ENCODE data around the gene TCF3.
"Not testable (repeated sequence)": the region's sequence is repeated elsewhere in the genome, so short reads cannot be mapped to it uniquely, and the experiment has no call there.

TCF3 gene

GRCh38 chr19:1652471-1653299 is at the start of gene TCF3:
TSS of gene TCF3 (minus strand) at chr19:1652615. CDS start at chr19:1650248, 2,367 bp downstream.
- DNase-seq (ENCODE audit: low read depth) = peak; percentile 96

- no peak for DNase-seq (ENCODE audit: low read depth)
These were observed 48.6 kb upstream of the TCF3 start for GRCh38 chr19:1700733-1701663.

- no peak for DNase-seq (ENCODE audit: low read depth)
These were observed 47.8 kb upstream of the TCF3 start for GRCh38 chr19:1699998-1700732.

GRCh38 chr19:1699386-1699785 is 47.0 kb upstream of the TCF3 start:
- no peak for DNase-seq (ENCODE audit: low read depth)

GRCh38 chr19:1698636-1699035 is 46.2 kb upstream of the TCF3 start:
- DNase-seq (ENCODE audit: low read depth) = no peak

GRCh38 chr19:1695481-1695880 is 43.1 kb upstream of the TCF3 start:
- DNase-seq (ENCODE audit: low read depth) = not testable (repeated sequence)

GRCh38 chr19:1691589-1692290 is 39.3 kb upstream of the TCF3 start:
- DNase-seq (ENCODE audit: low read depth) = no peak

GRCh38 chr19:1690699-1691307 is 38.4 kb upstream of the TCF3 start:
- no peak for DNase-seq (ENCODE audit: low read depth)

GRCh38 chr19:1685785-1686184 is 33.4 kb upstream of the TCF3 start:
- not testable (repeated sequence) for DNase-seq (ENCODE audit: low read depth)

- DNase-seq (ENCODE audit: low read depth) = no peak
These were observed 32.6 kb upstream of the TCF3 start for GRCh38 chr19:1685046-1685445.

- DNase-seq (ENCODE audit: low read depth) = no peak
These were observed 32.1 kb upstream of the TCF3 start for GRCh38 chr19:1684573-1684912.

GRCh38 chr19:1683869-1684572 is 31.6 kb upstream of the TCF3 start:
- no peak for DNase-seq (ENCODE audit: low read depth)

GRCh38 chr19:1680976-1681375 is 28.6 kb upstream of the TCF3 start:
- DNase-seq (ENCODE audit: low read depth) = no peak

- no peak for DNase-seq (ENCODE audit: low read depth)
These were observed 25.7 kb upstream of the TCF3 start for GRCh38 chr19:1678073-1678472.

GRCh38 chr19:1676351-1677266 is 24.2 kb upstream of the TCF3 start:
- DNase-seq (ENCODE audit: low read depth) = no peak

GRCh38 chr19:1675633-1676350 is 23.4 kb upstream of the TCF3 start:
- no peak for DNase-seq (ENCODE audit: low read depth)

GRCh38 chr19:1674293-1674679 is 21.9 kb upstream of the TCF3 start:
- no peak for DNase-seq (ENCODE audit: low read depth)

- no peak for DNase-seq (ENCODE audit: low read depth)
These were observed 21.4 kb upstream of the TCF3 start for GRCh38 chr19:1673645-1674292.
